Neural progenitor cell (in vitro differentiated cells): ENCODE results near the gene EFCC1.

Experiments used
- CTCF ChIP-seq: fragments of 200-600 bp; sonication (generic); IDR thresholded peaks from 2 replicates; pipeline ENCODE4 v1.5.1; 2017; ENCODE audit warnings: antibody characterized with exemption, mild to moderate bottlenecking
- EZH2 ChIP-seq: fragments of 200-600 bp; sonication (generic); IDR thresholded peaks from 2 replicates; pipeline ENCODE4 v1.6.1; 2017; ENCODE audit warnings: antibody characterized with exemption, mild to moderate bottlenecking, moderate library complexity
- EZH2phosphoT487 ChIP-seq: fragments of 200-600 bp; sonication (generic); IDR thresholded peaks from 2 replicates; pipeline ENCODE4 v1.6.1; 2017; ENCODE audit warnings: antibody characterized with exemption

- TF ChIP-seq CTCF (no peak), EZH2 (no peak), EZH2phosphoT487 (no peak)
Observed at GRCh38 chr3:129027544-129027880, 26.4 kb downstream of the EFCC1 start.
